Measurements from ENCODE around the gene CHST13.

DNA sequence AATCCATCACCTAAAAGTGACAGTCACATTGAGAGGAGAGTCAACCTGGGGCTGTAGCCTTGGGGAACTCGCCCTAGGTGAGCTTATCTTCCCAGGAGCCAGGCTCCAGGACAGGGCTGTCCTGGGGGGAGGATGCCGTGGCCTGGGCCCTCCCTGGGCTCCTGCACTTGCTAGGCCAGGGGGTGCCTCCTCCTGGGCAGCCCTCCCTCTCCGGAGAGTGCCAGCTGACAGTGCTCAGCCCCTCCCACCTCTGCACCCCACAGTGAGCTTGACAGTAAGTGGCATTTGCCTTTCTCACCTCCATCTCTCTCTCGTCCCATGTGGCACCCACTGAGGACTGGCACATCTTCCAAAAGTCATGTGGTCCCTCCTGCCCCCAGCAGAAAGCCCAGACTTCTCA lies 25.5 kb upstream of the CHST13 start:
- TF ChIP-seq POLR2AphosphoS5 (IDR thresholded peaks at IDR 0.05; ENCODE audit: low read depth, low read length): no peak
- TF ChIP-seq POLR2A (IDR thresholded peaks at IDR 0.05; ENCODE audit: low read depth, low read length): no peak
- no peak for TF ChIP-seq PAX5 (IDR thresholded peaks at IDR 0.05; ENCODE audit: insufficient read depth, low read length, severe bottlenecking)
- no peak for TF ChIP-seq TAF1 (IDR thresholded peaks at IDR 0.05; ENCODE audit: low read depth, low read length)
- no peak for TF ChIP-seq POU2F2 (IDR thresholded peaks at IDR 0.05; ENCODE audit: low read depth, low read length)
- TF ChIP-seq SPI1 (IDR thresholded peaks at IDR 0.05; ENCODE audit: low read depth, low read length): no peak
